CD4-positive, alpha-beta T cell treated with Interleukin-4 for 4 hours (primary cell): ENCODE measurements around the gene PPP4R3B.
"Not testable (repeated sequence)": the region's sequence is repeated elsewhere in the genome, so short reads cannot be mapped to it uniquely, and the experiment has no call there.

Experiments
- DNase-seq: peaks from one replicate; pipeline ENCODE4 v3.0.0-alpha.2; 2020

PPP4R3B gene

DNA sequence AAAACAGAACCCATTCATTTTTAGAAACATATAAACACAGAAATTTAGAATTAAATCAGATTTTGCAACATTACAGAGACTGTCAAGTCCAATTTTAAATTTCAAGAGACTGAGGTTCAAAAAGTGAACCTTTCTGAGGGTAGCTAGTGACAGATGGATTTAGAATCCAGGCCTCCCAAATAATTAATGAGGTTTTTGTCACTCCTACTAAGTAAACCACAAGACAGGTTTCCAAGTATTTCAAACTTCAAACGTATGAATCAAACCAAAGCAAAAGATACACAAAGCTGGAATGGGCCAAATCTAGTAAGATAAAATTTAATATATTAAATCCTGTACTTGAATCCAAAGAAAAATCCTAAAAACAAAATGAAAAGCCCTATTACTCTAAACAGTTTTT, 25.3 kb downstream of the PPP4R3B start:
- no peak for DNase-seq

DNA sequence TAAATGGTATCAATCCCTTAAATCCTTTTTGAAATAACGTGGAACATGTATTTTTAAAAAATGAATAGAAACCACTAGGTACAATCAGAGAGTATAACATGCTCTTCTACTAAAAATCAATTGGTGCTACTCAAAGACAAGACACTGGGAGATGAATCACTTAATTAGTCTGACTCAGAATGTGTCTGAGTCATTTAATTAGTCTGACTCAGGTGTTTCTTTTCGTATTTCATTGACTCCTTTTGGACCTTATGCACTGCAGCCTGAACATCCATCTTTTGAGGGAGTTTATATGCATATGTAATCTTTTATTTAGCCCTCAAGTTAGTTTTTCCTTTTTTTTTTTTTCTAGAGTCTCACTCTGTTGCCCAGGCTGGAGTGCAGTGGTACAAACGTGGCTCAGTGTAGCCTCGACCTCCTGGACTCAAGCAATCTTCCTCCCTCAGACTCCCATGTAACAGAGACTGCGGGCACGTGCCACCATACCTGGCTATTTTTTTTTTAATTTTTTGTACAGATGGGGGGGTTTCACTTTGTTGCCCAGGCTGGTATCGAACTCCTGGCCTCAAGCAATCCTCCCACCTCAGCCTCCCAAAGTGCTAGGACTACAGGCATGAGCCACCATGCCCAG, 26.5 kb downstream of the PPP4R3B start:
- peak; percentile 65 for DNase-seq

DNA sequence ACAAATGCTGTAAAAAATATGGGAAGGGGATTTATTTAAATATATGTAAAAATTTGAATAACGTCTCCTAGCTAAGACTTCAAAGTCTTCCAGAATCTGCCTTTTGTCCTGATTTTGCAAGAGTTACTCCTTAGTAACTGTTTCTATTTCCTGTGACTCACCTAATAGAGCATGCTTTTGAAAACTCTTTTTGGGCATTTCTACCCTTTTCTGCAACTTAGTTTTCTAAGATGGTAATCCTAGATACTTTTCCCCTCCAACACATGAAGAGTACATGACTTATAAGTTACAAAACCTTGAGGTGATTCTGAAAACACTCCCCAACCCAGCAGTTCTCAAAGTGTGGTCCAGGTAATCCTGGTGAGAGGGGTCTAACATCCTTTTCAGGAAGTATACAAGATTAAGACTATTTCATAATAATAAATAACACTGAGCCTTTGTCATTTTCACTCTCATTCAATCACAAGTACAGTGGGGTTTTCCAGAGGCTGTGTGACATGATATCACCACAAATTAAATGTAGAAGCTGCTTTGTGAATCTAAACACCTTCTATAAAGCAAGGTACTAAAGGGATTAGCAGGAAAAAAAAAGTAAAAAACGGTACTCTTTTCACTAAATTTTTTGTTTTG, 31.9 kb downstream of the PPP4R3B start:
- no peak for DNase-seq

DNA sequence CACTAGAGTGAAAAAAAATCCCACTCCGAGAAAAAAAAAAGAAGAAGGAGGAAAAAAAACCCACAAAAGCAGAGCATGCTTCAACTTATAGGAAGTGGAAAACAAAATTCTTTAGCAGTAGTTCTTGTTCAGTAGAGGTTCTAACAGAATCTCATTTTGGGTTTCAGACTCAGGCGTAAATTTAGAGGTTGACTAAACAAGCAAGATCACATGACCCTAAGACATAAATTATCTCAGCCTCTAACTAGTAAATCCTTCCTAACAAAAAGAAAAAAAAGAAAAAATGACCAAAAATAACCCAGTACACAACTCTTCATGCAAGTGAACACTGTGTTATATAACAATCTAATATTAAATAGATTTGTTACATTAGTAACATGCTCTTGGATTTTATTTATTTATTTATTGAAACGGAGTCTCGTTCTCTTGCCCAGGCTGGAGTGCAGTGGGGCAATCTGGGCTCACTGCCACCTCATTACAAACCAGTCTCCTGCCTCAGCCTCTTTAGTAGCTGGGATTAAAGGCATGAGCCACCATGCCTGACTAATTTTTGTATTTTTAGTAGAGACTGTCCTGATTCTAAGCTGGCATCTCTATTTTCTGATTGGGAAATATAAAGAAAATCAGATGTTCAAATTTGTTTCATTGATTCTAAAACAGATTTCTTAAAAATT, 35.4 kb downstream of the PPP4R3B start:
- DNase-seq = no peak

DNA sequence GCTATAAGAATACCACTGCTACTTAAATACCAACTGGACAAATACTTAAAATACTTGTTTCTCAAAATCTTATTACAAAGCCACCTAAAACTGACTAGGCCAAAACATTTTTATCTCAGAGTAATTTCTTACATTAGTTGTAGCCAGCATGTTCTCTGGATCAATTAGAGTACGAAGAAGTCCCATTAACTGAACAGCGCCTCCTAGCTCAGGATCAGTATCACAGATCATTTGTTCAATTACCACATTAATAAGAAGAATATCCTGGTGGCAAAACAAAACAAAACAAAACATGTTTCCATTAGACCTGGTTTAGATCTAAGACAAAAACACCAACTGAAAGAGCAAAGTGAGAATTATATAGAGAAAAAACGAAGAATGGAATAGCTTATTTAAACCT, 36.0 kb downstream of the PPP4R3B start:
- peak; percentile 13 for DNase-seq

DNA sequence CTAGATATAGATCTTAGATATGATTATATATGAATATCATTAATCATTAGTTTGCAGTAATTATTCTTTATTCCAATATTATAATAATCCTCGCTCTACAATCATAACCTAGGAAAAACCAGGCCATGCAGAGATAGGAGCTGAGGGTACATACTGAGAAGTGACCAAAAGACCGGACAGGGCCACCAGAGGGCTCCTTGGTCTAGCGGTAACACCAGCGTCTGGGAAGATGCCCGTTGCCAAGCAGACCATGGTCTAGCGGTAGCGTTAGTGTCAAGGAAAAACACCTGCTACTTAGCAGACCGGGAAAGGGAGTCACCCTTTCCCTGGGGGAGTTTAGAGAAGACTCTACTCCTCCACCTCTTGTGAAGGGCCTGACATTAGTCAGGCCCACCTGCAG, 48.4 kb downstream of the PPP4R3B start:
- DNase-seq = not testable (repeated sequence)

DNA sequence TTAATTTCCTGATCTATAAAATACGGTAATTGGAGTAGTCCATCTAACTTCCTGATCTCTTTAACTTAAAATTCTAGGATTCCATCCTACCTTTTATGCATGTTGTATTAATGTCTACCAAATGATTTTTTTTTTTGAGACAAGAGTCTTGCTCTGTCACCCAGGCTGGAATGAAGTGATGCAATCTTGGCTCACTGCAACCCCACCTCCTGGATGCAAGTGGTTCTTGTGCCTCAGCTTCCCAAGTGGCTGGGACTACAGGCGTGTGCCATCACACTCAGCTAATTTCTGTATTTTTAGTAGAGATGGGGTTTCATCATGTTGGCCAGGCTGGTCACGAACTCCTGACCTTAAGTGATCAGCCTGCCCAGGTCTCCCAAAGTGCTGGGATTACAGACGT, 50.1 kb downstream of the PPP4R3B start:
- DNase-seq = no peak

DNA sequence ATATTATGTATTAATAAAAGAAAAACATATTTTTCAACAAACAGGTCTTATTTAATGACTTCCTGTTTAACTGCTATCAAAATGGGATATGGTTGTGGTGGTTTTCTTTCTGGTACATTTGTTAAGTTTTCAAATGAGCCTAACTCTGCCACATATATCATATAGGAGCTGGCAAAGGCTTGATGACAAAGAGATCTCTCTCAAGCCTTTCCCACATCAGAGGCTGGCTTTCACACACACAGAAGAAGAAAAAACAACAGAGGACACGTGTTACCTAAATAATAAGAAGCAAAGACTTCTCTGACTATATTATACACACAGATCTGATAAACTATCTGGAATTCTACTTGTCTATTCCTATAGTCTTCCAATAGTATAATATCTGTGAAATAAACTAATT, 51.8 kb downstream of the PPP4R3B start:
- peak; percentile 9 for DNase-seq

DNA sequence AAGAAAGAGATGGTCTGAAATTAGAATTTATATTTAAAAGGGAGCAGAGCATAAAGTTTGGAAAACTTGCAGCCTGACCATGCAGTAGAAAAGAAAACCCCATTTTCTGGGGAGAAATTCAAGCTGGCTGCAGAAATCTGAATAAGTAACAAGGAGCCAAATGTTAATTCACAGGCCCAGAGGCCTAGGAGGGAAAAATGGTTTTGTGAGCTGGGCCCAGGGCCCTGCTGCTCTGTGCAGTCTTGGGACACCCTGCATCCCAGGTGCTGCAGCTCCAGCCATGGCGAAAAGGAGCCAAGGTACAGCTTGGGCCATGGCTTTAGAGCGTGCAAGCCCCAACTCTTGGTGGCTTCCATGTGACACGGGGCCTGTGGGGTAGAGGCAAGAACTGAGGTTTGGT, 56.6 kb downstream of the PPP4R3B start:
- DNase-seq = no peak

DNA sequence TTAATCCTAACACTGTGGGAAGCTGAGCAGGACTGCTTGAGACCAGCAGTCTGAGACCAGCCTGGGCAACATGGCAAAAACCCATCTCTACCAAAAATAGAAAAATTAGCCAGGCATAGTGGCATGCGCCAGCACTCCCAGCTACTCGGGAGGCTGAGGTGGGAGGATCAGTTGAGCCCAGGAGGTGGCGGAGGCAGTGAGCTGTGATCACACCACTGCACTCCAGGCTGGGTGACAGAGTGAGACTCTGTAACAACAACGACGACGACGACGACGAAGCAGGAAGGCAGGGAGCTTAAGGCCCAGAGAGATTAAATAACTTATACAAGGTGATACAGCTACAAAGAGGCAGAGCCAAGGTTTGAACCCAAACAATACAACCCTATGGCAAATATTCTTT, 60.6 kb downstream of the PPP4R3B start:
- DNase-seq = no peak

DNA sequence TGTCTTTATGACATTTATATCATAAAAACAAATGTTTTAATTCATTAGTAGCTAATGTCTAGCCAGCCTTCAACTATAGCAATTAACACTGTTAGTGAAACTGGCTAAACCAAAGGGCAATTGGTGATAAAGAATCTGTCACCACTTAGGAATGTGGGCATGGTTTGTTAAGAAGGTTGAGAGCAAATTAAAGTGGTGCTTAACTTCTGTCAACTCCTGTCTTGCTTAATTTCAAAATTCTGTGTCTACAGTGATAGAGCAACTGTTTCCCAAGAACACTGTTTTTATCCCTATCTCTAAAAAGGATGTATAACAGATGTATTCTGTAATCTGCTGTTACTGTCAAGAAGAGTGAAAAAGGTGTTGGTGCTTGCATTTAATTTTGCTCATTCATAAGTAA, 61.4 kb downstream of the PPP4R3B start:
- DNase-seq = no peak

DNA sequence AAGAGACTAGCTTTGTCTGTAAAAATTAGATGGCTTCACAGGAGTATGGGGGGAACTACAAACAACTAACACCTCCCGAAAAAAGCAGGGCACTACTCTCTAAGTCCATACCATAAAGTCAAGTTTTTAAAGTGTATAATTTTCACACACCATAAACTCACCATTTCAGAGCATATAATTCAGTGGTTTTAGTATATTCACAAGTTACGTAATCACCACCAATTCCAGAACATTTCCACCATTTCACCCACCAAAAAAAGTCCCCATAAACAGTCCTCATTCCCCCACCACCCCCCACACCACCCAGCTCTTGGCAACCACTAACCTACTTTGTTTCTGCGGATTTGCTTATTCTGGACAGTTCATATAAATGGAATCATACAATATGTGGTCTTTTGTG, 64.1 kb downstream of the PPP4R3B start:
- no peak for DNase-seq

DNA sequence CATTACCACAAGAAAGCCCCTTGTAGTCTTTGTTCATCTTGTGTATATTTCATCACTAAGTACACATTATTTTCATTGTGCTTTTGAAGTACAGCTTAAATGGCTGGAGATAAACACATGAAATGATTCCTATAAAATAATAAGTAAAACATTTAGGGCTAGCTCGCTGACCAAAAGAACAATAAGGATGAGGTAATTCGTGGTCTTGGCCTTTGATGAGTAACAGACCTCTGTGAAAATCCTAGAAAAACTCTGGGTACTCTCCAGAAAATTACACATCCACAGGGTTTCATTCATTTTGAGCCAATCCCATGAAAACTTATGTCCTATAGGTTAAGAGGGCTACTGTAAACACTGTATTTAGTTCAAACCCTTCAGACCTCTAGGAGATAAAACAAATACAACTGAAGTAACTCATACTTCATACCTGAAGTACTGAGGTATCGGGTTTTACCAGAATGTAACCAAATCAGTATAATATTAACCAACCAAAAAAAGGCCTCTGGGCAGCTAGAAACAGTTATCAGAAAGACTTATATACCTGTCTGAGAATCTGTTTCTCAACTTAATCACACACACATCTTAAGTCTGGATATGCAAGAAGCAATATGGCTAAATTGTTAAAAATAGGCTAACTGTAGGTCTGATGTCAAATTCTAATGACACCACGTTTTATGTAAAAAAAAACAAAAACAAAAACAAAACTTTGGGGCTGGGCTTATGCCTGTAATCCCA, 66.9 kb downstream of the PPP4R3B start:
- DNase-seq = no peak

DNA sequence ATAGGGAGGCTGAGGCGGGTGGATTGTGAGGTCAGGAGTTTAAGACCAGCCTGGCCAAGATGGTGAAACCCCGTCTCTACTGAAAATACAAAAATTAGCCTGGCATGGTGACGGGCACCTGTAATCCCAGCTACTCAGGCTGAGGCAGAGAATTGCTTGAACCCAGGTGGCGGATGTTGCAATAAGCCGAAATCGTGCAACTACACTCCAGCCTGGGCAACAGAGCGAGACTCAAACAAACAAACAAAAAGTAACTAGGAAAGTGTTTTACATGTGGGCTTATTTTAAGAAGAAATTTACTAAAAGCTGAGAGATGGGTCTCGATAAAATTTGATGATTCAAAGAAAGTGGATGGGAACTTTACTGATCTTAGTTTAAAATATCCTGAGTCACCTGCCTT, 69.7 kb downstream of the PPP4R3B start:
- DNase-seq = not testable (repeated sequence)

DNA sequence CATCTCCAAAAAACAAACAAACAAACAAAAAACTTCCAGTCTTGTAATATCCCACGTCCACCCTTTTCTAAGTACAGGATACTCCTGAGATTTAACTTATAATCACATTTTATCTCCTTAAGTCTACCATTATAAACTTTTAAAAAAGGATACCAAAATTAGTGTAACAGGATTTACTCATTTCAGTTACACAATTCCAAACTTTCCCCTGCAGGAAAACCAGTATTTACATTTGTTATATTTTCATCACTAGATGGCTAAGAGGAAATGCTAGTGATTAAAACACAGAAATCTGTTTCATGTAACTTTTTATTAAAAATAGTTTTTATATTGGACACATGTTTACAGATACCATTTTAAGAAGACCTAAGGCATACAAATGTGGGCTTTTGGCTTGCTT, 70.4 kb downstream of the PPP4R3B start:
- DNase-seq = no peak

DNA sequence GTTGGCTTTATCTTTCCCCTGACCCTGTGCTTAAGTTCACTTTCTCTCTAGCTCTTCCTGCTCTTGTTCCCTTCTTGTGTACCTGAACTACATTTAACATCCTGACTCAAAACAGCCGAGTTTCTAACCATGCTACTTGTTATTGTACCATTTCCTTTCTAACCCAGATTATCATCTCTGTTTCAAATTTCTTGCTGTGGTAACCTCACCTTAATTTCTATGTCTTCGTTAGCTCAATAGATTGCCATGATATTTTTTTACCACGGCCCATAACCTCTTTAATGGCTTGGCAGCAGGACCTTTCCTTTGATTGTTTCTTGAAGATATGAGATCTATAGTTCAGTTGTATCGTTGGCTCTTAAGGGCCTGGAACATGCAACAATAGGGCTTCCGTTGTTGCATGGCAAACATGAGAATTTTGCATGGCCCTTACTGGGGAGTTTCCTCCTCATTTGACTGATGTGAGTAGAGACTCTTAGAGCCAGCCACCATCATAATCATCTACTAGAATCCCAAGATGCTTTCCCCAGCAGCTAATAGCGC, 86.8 kb downstream of the PPP4R3B start:
- DNase-seq = peak; percentile 40

DNA sequence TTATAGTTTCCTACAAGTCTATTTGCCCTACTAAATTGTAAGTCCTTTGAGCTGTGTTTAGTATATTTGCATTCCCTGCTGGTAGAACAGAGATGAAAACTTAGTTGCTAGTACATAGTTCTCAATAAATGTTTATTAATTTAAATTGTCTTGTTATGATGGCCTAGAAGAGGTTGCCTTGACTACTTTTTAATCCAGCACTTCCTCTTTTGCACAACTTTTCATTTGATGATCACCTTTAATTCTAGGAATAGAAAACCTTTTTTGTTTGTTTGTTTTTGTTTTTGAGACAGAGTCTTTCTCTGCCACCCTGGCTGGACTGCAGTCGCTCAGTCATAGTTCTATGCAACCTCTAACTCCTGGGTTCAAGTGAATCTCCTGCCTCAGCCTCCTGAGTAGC, 91.2 kb downstream of the PPP4R3B start:
- no peak for DNase-seq

DNA sequence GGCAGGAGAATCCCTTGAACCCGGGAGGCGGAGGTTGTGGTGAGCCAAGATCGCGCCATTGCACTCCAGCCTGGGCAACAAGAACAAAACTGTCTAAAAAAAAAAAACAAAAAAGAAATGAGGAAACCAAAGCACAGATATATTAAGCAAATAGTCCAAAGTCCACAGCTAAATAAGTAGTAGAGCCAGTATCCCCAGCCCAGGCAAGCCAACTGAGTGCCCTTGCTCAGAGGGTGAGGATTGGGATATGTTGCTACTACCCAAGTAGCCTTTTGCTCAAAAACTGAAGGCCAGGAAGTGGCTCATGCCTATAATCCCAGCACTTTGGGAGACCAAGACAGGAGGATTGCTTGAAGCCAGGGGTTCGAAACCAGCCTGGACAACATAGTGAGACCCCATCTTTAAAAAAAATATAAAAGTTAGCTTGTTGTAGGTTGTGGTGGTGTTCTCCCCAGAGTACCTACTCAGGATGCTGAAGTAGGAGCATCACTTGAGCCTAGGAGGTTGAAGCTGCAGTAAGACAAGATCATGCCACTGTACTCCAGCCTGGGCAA, 92.5 kb downstream of the PPP4R3B start:
- DNase-seq = no peak

DNA sequence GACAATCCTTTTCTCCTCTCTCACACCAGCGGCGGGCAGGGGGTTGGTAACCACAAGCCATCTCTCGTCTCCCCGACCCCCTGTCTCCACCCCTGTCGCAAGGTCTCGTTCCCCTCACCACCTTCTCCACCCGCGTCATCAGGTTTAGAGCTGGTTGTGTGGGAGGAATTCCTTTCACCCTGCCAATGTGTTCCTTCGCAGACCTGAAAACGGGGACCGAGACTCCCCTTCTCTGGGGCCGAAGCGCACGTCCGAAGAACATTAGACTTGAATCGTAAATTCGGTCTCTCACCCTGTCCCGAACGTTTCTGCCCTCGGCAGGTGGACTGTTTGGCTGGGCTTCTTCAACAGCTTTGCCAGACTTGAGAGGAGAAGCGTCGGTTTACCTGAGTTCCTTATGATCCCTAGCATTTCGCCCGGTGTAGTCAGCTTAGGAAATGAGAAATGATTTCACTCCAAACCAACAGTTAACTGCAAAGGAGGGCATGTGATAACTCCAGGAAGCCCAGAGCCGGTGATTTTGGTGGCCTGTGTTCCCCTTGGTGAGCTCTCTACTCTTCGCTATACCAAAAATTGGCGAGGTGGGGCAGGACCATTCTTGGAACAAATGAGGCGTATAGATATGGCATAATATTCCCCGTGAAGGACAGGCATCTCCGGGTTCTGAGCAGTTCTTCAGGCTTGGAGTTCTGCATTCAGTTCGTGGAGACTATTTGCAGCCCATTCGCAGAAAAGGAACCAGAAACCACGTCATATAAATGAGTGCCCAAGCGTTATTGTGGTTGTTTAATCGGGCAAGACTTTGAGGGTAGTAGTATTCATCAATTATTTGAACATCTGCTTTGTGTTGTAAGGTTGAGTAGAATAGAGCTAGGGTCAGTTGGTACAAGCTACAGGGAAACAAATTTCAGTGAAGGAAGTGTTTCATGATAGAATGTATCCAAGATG, 97.2 kb downstream of the PPP4R3B start:
- DNase-seq = peak; percentile 13

DNA sequence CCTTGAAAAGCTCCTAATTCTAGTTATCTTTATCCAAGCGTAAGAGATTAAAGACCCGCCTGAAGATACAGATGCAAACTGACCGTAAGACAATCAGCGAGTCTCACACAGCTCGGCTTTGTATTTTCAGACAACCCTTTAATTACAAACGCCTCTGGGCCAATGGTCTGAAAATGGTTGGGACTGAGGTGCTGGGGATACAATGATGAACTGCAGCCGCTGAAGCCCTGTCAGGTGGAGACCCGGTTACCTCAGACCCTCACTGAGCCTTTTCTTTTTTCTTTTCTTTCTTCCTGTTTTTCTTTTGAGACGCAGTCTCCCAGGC, 98.6 kb downstream of the PPP4R3B start:
- DNase-seq = peak; percentile 13

DNA sequence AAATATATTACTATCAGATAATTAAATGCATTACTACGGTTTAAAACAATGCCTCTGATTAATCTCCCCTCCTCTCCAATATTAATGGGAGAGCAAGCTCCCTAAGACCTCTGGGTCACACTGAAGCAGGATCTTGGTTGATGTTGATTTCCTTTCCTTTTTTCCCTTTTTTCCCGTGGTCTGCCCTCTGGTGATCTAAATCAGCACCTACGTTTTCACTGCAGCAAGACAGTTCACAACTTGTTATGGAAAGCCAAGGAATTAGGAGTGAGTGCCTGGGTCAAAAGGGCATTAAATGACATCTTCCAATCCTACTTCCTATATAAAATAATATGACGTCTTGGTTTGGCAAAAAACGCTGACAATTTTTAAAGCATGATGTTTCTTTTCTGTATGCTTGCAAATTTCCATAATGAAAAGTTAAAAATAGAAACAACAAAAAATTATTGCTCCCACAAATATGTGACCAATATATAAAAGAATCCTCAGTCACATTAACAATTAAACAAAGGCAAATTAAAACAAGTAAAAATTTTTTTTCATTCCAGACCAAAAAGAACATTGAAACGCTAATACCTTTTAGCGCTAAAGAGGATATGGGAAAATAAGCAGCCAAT, 105.8 kb downstream of the PPP4R3B start:
- DNase-seq = no peak
